ENCODE data around the gene PRDM15. TPM values are rescaled to one million over a fixed set of nuclear protein-coding genes. Genes with fewer than 3 reads are reported as not detected.

Gene PRDM15
- total RNA-seq, 1 donor from 2014 or later, result 10.2 TPM

- H3K9me3 Mint-ChIP-seq (ENCODE audit: unreplicated experiment), result peaks cover 6% of the 10 kb centered on the region
- DNase-seq, result no peak
- no peaks in the 10 kb centered on the region for H3K36me3 Mint-ChIP-seq (ENCODE audit: unreplicated experiment)
- peaks cover 10% of the 10 kb centered on the region for H3K4me1 Mint-ChIP-seq (ENCODE audit: low read depth, unreplicated experiment)
- H3K4me3 Mint-ChIP-seq (ENCODE audit: unreplicated experiment), result no peak overlapping the region
- TF ChIP-seq CTCF (IDR thresholded peaks at IDR 0.05; ENCODE audit: partially characterized antibody, unreplicated experiment), result no peak
- no peak overlapping the region for H3K27ac Mint-ChIP-seq (ENCODE audit: unreplicated experiment)
- H3K27me3 Mint-ChIP-seq (ENCODE audit: unreplicated experiment), result peaks cover 1% of the 10 kb centered on the region
These were observed 22.0 kb upstream of the PRDM15 start for GRCh38 chr21:41901099-41901498.

- no peak for TF ChIP-seq CTCF (IDR thresholded peaks at IDR 0.05; ENCODE audit: partially characterized antibody, unreplicated experiment)
- Mint-ChIP-seq H3K27ac (ENCODE audit: unreplicated experiment) (no peak overlapping the region), H3K36me3 (ENCODE audit: unreplicated experiment) (no peaks in the 10 kb centered on the region), H3K4me3 (ENCODE audit: unreplicated experiment) (no peak overlapping the region), H3K9me3 (ENCODE audit: unreplicated experiment) (peaks cover 8% of the 10 kb centered on the region), H3K27me3 (ENCODE audit: unreplicated experiment) (no peaks in the 10 kb centered on the region), H3K4me1 (ENCODE audit: low read depth, unreplicated experiment) (peaks cover 10% of the 10 kb centered on the region)
- DNase-seq, result no peak
These were observed 21.3 kb upstream of the PRDM15 start for GRCh38 chr21:41900401-41900800.

GRCh38 chr21:41899426-41900202, 20.5 kb upstream of the PRDM15 start:
- H3K27me3 Mint-ChIP-seq (ENCODE audit: unreplicated experiment), result no peaks in the 10 kb centered on the region
- DNase-seq, result no peak
- H3K4me3 Mint-ChIP-seq (ENCODE audit: unreplicated experiment), result no peak overlapping the region
- H3K27ac Mint-ChIP-seq (ENCODE audit: unreplicated experiment), result no peak overlapping the region
- H3K9me3 Mint-ChIP-seq (ENCODE audit: unreplicated experiment), result peaks cover 6% of the 10 kb centered on the region
- peaks cover 10% of the 10 kb centered on the region for H3K4me1 Mint-ChIP-seq (ENCODE audit: low read depth, unreplicated experiment)
- H3K36me3 Mint-ChIP-seq (ENCODE audit: unreplicated experiment), result no peaks in the 10 kb centered on the region
- no peak for TF ChIP-seq CTCF (IDR thresholded peaks at IDR 0.05; ENCODE audit: partially characterized antibody, unreplicated experiment)

GRCh38 chr21:41898998-41899397, 19.9 kb upstream of the PRDM15 start:
- no peaks in the 10 kb centered on the region for H3K36me3 Mint-ChIP-seq (ENCODE audit: unreplicated experiment)
- TF ChIP-seq CTCF (IDR thresholded peaks at IDR 0.05; ENCODE audit: partially characterized antibody, unreplicated experiment), result no peak
- peaks cover 6% of the 10 kb centered on the region for H3K9me3 Mint-ChIP-seq (ENCODE audit: unreplicated experiment)
- no peak for DNase-seq
- H3K4me3 Mint-ChIP-seq (ENCODE audit: unreplicated experiment), result no peak overlapping the region
- H3K4me1 Mint-ChIP-seq (ENCODE audit: low read depth, unreplicated experiment), result peaks cover 10% of the 10 kb centered on the region
- H3K27me3 Mint-ChIP-seq (ENCODE audit: unreplicated experiment), result no peaks in the 10 kb centered on the region
- no peak overlapping the region for H3K27ac Mint-ChIP-seq (ENCODE audit: unreplicated experiment)

GRCh38 chr21:41897700-41898099, 18.6 kb upstream of the PRDM15 start:
- Mint-ChIP-seq H3K36me3 (ENCODE audit: unreplicated experiment) (no peaks in the 10 kb centered on the region), H3K27ac (ENCODE audit: unreplicated experiment) (no peak overlapping the region), H3K4me3 (ENCODE audit: unreplicated experiment) (no peak overlapping the region), H3K9me3 (ENCODE audit: unreplicated experiment) (peaks cover 6% of the 10 kb centered on the region), H3K4me1 (ENCODE audit: low read depth, unreplicated experiment) (peaks cover 10% of the 10 kb centered on the region), H3K27me3 (ENCODE audit: unreplicated experiment) (no peaks in the 10 kb centered on the region)
- DNase-seq, result no peak
- no peak for TF ChIP-seq CTCF (IDR thresholded peaks at IDR 0.05; ENCODE audit: partially characterized antibody, unreplicated experiment)
